GM18507 (cell line): ENCODE measurements around the gene ATRNL1.

Source experiments
- DNase-seq: peaks from one replicate; pipeline ENCODE4 v3.0.0; 2011; ENCODE audit warnings: low read depth; ENCODE audit not compliant: insufficient read length; ENCODE audit errors: extremely low spot score
- FAIRE-seq: peaks from 2 replicates; lab custom pipeline; 2011; peaks lifted over from hg19 to GRCh38; lab: Jason Lieb, UNC

Gene ATRNL1

GRCh38 chr10:115950320-115950719, 857.2 kb downstream of the ATRNL1 start:
- FAIRE-seq, result no peak
- no peak for DNase-seq

GRCh38 chr10:115951242-115951641, 858.1 kb downstream of the ATRNL1 start:
- DNase-seq (no peak), FAIRE-seq (no peak)

- DNase-seq, result no peak
- FAIRE-seq, result no peak
Measured at GRCh38 chr10:115953281-115953680, 860.1 kb downstream of the ATRNL1 start.

GRCh38 chr10:115953968-115954367, 860.8 kb downstream of the ATRNL1 start:
- DNase-seq (no peak), FAIRE-seq (no peak)

GRCh38 chr10:115956225-115957011, 863.3 kb downstream of the ATRNL1 start:
- no peak for FAIRE-seq
- no peak for DNase-seq

- DNase-seq (no peak), FAIRE-seq (no peak)
Measured at GRCh38 chr10:115957012-115957399, 863.8 kb downstream of the ATRNL1 start.

- no peak for FAIRE-seq
Measured at GRCh38 chr10:115957786-115958442, 864.7 kb downstream of the ATRNL1 start.

GRCh38 chr10:115963848-115964247, 870.7 kb downstream of the ATRNL1 start:
- DNase-seq, result no peak
- FAIRE-seq, result no peak

More at GRCh38 chr10:115957786-115958442, 864.7 kb downstream of the ATRNL1 start:
- DNase-seq, result no peak

GRCh38 chr10:115964827-115965226, 871.7 kb downstream of the ATRNL1 start:
- FAIRE-seq, result no peak
- no peak for DNase-seq

GRCh38 chr10:115965376-115965775, 872.2 kb downstream of the ATRNL1 start:
- DNase-seq (no peak), FAIRE-seq (no peak)

GRCh38 chr10:115968236-115968635, 875.1 kb downstream of the ATRNL1 start:
- no peak for FAIRE-seq
- no peak for DNase-seq

- FAIRE-seq, result no peak
- DNase-seq, result no peak
Measured at GRCh38 chr10:115969591-115969990, 876.4 kb downstream of the ATRNL1 start.

- DNase-seq (no peak), FAIRE-seq (no peak)
Measured at GRCh38 chr10:115971921-115972320, 878.8 kb downstream of the ATRNL1 start.

GRCh38 chr10:115972426-115972825, 879.3 kb downstream of the ATRNL1 start:
- DNase-seq (no peak), FAIRE-seq (no peak)

- no peak for DNase-seq
- no peak for FAIRE-seq
Measured at GRCh38 chr10:115974351-115974750, 881.2 kb downstream of the ATRNL1 start.

- DNase-seq, result no peak
- no peak for FAIRE-seq
Measured at GRCh38 chr10:115974816-115975430, 881.8 kb downstream of the ATRNL1 start.

GRCh38 chr10:115975506-115975905, 882.3 kb downstream of the ATRNL1 start:
- no peak for DNase-seq
- FAIRE-seq, result no peak

- DNase-seq (no peak), FAIRE-seq (no peak)
Measured at GRCh38 chr10:115976342-115976741, 883.2 kb downstream of the ATRNL1 start.

- FAIRE-seq (no peak), DNase-seq (no peak)
Measured at GRCh38 chr10:115977855-115978254, 884.7 kb downstream of the ATRNL1 start.

- no peak for DNase-seq
- no peak for FAIRE-seq
Measured at GRCh38 chr10:115979576-115979975, 886.4 kb downstream of the ATRNL1 start.

- no peak for FAIRE-seq
- DNase-seq, result no peak
Measured at GRCh38 chr10:115980470-115980869, 887.3 kb downstream of the ATRNL1 start.
